Ramos (cell line): ENCODE measurements around the gene AANAT.

ENCODE experiments used
- in situ Hi-C: fragments of 300-500 bp; cut with MboI; formaldehyde crosslinking; loops from one replicate; pipeline ENCODE4 v1.14.3; 2022; ENCODE audit warnings: low sequenced_read_pairs; ENCODE audit not compliant: unreplicated experiment

The AANAT gene

DNA sequence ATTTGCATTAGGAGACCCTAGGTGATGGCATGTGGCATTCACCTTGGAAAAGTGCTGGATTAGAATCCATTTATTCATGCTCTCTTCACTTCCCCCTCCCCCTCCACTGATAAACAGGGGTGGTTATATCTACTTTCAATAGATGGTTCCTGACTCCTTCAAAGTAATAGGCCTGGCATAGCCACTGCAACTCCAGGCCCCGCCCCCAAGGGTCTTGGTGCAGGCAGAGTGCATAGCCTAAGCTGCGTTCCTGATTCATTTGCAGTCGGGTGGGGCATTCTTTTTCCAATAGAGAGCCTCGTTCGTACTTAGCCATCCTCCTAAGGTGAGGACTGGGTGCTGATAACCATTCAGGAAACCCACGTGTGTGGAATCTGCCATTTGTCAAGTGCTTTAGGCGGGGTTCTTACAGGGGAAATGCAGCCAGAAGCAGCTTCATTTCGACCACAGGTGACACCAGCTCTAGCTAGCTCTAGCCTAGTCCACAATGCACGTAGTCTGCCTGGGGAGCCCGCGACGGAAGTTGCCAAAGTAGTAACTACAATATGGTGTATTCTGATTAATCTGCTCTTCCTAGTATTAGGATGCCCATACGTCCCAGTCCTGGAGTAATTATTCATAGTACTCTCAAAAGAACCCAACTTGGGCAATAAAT lies 25.6 kb upstream of the AANAT start:
- in situ Hi-C loops, result no loop called here

DNA sequence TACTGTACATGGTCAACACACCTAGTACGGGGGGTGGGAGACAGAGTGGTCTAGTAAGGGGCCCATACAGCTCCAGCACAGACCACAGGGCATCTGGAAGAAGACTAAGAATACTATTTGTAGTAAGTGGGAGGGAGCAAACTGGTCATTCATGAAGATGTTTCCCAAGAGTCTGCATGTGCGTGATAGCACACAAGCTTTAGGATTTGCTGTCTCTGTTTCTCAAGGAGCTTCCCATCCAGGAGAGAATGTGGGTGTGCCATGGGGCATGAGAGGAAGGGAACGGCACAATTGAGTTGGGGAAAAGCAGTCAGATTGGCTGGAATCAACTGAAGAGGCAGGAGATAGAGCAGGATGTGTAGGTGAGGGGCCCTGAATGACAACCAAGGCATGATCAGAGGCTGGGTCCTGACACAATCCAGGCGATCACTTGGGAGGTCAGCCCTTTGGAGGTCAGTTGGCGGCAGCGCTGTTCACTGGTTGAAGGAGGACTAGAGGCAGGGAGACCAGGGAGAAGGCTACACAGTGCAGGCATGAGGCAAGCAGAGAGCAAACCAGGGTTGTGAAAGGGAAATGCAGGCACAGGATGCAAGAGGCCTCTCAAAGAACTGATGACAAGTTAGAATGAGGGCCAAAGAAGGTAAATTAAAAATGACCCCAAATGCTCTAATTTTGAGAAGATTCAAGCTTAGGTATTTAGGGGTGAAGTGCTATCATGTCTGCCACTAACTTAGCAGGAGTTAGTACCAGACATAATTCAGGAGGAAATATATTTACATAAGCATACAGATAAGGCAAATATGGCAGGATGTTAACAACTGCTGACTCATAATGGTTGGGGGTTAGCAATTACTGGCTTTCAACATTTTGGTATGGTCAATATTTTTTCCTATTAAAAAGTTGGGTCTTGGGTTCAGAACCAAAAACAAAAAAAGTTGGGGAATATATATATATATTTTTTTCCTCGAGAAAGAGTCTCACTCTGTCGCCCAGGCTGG lies 24.8 kb upstream of the AANAT start:
- in situ Hi-C loops, result no loop called here

- in situ Hi-C loops, result no loop called here
These were observed 22.7 kb upstream of the AANAT start for GRCh38 chr17:76444518-76445311.

DNA sequence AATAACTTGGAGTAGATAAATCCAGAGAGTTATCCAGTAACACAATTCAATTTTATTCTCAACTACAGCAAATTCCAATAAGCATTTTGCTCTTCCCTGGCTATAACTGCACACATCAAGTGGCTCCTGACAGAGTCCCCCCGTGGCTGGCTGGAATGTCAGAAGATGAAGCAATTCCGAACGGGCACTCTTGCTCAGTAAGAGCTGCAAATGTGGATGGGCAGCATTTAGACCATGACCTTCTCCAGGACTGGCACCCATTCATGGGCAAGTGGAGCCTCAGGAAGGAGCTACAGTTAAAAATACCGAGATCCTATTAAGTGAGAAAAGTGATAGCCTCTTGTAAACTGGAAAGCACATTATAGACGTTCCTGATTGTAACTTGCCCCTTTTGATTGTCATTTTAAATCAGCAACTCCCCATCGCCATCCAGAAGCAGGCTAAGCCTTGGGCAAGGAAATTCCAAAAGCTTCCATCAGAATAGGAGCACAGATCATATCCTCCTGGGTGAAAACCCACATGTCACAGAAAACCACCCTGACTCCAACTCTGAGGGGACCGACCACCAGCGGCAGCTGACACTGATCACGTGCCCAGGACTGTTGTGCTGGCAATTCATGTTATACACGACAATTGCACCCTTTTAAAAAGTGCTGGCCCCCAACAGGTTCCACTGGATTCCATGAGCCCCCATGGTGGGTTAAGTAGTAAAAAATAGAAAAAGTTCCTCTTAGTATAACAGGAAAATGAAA lies 21.5 kb upstream of the AANAT start:
- in situ Hi-C loops, result no loop called here

DNA sequence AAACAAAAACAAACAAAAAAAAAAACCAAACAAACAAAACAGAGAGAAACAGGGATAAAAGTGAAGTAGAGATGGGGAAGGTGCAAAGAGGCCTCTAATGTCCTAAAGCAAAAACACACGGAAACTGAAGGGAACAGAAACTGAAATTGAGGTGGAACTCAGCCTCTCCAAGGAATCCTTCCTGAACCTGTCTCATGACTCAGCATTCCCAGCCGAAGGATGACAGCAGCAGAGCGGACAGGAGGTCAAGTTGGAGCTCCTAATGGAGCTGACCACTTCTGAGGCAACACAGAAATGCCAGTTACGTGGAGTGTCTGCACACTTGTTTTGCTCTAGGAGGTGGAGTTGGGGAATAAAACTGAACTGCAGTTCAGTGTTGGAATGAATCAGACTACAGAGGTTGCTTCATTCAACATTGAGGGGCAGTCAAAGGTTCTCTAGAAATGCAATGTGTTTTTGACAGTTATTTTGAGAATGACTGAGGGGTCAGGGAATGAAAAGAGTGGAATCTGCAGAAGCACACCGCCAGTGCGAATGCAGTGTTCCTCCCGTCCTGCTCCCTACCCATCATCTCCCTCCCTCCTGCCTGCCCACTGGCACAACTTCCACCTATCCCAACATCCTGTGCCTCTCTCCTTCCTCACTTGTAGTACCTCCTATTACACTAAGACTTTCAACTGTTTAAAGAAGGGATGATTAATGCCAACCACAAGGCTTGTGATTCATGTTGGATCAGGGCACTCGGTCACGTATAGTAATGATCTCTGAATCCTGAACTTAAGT lies 20.8 kb upstream of the AANAT start:
- in situ Hi-C loops, result no loop called here

DNA sequence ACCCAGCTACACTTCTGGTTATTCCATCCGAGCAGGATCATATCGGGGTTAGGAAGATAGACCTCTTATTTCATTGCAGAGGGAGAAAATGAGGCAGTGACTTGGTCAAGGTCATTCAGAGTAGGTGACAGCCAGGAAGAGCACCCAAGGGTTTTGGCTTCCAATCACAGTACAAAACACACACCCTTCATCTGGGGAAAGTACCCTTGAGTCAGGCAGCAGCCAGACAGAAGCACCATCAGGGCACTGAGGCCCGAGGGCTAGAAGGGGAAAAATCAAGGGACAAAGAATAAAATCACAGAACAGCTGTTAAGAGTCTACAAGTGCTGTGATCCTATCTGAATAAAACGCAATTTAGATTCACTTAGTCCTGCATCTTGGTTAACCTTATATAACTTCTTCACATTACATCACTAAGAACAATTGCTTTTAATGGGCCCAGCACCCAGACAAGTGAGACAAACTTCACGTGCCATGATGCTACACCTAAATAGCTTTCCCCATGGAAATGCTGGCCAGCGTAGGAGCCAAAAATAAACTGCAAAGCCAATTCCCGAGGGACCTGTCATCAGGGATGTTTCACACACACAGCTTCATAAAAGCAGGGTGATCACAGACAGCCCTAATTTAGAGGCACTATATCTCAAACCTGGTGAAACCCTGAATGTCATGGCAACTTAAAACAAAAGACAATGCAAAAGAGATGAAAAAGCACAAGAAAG lies 19.3 kb upstream of the AANAT start:
- in situ Hi-C loops, result no loop called here

DNA sequence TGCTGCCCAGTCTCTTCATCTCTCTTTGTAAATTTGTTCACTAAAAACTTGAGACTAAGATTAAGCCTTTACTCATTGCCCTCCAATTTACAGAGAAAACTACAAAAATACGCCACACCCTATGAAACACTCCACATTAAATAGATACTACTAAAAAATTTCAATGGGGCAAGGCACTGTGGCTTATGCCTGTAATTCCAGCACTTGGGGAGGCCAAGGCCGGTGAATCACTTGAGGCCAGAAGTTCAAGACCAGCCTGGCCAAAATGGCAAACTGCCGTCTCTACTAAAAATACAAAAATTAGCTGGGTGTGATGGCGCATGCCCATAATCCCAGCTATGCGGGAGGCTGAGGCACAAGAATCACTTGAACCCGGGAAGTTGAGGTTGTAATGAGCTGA lies 18.3 kb upstream of the AANAT start:
- in situ Hi-C loops, result no loop called here

GRCh38 chr17:76451506-76451905 lies 15.9 kb upstream of the AANAT start:
- in situ Hi-C loops, result no loop called here

DNA sequence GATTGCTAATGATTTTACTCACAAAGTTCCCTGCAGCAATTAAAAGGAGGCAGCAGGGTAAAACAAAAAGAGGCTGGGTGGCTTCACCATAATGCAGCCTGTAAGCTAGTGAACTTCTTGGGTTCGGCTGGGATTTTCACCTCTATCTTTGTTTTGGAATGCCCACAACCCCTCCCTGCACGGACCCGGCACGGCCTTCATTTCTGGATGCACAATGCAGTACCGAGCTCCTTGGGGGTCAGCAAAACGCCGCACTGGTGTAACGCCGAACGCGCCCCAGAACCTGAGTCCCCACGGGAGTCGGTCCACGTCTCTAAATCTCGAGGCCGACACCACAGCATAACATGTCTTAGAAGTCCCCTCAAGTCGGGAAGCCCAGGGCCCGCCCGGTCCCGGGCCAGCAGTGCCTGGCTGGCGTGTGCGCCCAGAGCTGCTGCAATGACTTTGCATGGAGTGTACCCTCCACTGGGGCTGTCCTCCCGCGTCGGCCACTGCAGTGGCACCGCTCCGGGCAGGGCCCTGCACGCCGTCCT lies 15.2 kb upstream of the AANAT start:
- in situ Hi-C loops, result no loop called here

GRCh38 chr17:76452660-76453430 lies 14.6 kb upstream of the AANAT start, which contains the start of gene UBE2O:
Gene UBE2O (minus strand): TSS chr17:76453152. CDS start chr17:76453141, 11 bp downstream.
- in situ Hi-C loops, result no loop called here

DNA sequence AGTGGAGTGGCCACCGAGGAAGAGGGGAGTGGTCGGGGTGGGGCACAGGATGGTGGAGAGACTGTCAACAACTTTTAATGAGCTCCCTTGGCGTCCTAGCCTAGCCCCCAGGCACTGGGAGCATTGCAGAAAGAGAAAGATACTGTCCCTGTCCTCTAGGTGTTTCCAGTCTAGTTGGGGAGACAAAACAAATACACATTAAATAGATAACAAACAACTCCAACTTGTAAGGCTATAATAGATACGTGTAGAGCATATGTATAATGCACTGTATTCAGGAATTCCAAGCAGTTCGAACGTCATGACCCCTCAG lies 14.0 kb upstream of the AANAT start:
- in situ Hi-C loops, result no loop called here

DNA sequence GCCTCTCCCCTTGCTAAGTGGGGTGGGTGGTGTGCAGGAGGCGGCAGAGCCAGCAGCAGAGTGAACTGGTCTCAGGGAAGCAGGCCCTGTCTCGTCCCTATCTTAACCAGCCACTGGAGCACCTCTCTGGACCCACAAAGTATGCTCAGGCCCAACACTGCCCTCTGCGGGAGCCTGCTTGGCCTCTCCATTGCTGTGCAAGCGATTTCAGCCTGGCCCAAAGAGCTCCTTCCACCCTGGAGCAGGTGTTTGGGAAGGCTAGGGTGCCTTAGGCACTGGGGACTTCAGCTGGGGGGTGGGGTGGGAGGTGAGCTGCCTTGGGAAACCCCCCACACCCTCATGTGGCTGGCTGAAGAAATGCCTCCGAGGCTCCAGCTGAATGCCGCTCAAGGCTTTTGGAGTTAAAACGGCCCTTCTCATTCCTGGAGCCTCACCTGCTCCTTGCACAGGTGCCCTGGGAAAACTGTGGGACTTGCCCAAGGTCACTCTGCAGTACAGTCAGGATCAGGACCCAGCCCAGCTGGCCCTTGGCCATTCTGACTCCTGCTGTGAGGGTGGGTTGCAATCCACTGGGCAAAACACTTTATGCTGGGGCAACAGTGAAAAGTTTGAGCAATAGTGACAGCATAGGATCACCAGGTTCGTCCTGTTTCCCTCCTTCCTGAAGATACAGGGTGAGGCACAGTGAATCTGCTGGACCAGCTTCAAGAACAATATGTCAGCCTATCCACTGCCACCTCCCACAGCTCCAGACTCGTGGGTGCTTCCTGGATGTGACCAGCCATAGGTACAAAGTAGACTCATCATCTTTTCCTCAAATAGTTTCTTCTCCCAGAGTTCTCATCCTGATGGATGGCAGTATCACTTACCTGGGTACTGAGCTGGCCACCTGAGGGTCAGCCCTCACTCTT lies 8.6 kb upstream of the AANAT start:
- in situ Hi-C loops, result no loop called here

- in situ Hi-C loops, result no loop called here
These were observed 7.7 kb upstream of the AANAT start for GRCh38 chr17:76459674-76460073.

DNA sequence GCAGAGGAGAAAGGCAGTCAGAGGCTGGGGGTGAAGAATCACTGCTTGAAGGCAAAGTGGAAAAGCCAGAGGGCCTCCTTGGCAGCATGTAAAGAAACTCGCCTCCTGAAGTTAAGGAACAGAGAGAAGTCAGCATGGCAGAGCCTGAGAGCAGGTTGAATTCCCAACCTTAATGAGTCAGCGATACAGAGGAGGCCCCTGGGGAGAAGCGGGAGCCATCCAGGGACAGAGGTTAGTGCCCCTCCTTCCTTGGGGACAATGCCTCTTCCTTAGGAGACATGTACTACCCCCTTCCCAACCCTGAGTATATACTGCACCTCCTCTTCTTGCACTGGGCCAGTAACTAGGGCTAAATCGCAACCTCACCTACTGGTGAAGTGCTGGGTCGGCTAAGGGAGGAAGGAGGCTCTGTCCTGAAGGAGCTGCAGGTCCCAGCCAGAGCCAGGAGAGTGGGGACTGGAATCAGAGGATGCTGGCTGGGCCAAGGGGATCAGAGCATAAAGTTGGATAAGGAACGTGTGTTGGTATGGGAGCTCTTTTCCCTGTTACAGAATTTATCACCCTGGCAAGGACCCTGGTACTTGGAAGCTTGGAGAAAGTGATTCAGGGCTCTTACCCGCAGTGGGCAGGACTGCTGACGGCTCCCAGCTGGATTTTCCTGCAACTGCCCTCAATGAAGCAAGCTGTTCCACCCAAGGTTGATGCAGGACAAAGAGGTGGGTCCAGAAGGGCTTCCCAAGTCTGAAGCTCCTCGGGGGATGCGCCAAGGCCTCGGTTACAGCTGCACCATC lies 5.4 kb upstream of the AANAT start:
- in situ Hi-C loops, result no loop called here

GRCh38 chr17:76462556-76463290 lies 4.7 kb upstream of the AANAT start:
- in situ Hi-C loops, result no loop called here
